CD4-positive, CD25-positive, alpha-beta regulatory T cell (primary cell): ENCODE data around the gene ZNF432. TPM values are rescaled to one million over a fixed set of nuclear protein-coding genes. Genes with fewer than 3 reads are reported as not detected.
"Not testable (repeated sequence)": the region's sequence is repeated elsewhere in the genome, so short reads cannot be mapped to it uniquely, and the experiment has no call there.

Experiments
- ATAC-seq, 2 donors: fragments of 150-1000 bp; cut with Tn5 transposase; one replicate each; pipeline ENCODE4 v1.10.0; 2021; ENCODE audit warnings: low read depth in 2 of 2, moderate number of reproducible peaks in 2 of 2, moderate library complexity in 1 of 2
- DNase-seq, 3 donors: peaks; one replicate each; pipeline versions ENCODE4 v3.0.0 to v3.0.0-alpha.2; 2012 to 2022; ENCODE audit warnings: mixed read lengths in 1 of 3
- H3K27ac ChIP-seq: one replicate; pipeline ENCODE4 v1.7.0; 2013; ENCODE audit warnings: mild to moderate bottlenecking, low read length; ENCODE audit not compliant: insufficient read depth, poor library complexity, severe bottlenecking
- H3K27me3 ChIP-seq: one replicate; pipeline ENCODE4 v1.7.0; 2013; ENCODE audit warnings: low read length; ENCODE audit not compliant: control insufficient read depth, insufficient read depth
- H3K36me3 ChIP-seq: one replicate; pipeline ENCODE4 v1.7.0; 2013; ENCODE audit warnings: mild to moderate bottlenecking, low read length, moderate library complexity; ENCODE audit not compliant: control insufficient read depth, insufficient read depth
- H3K4me1 ChIP-seq: 2 replicates; pipeline ENCODE4 v1.7.0; 2013; ENCODE audit warnings: mild to moderate bottlenecking, low read length; ENCODE audit not compliant: insufficient read depth, control insufficient read depth, poor library complexity, severe bottlenecking
- H3K4me3 ChIP-seq: one replicate; pipeline ENCODE4 v1.7.0; 2013; ENCODE audit warnings: low read depth, mild to moderate bottlenecking, low read length, moderate library complexity
- H3K9me3 ChIP-seq, 2 experiments: 1 replicate in 1 of 2; 2 replicates in 1 of 2; pipeline ENCODE4 v1.7.0; 2013; ENCODE audit warnings: low read length in 2 of 2, mild to moderate bottlenecking in 1 of 2, moderate library complexity in 1 of 2; ENCODE audit not compliant: control insufficient read depth in 2 of 2
- H3K27ac Mint-ChIP-seq, 3 donors: one replicate each; pipeline ENCODE4 v1.8.0; 2020 to 2022; ENCODE audit warnings: mild to moderate bottlenecking in 3 of 3, mixed read lengths in 3 of 3, moderate library complexity in 2 of 3
- H3K27me3 Mint-ChIP-seq: one replicate; pipeline ENCODE4 v1.8.0; 2022; ENCODE audit warnings: mild to moderate bottlenecking, mixed read lengths
- H3K36me3 Mint-ChIP-seq: one replicate; pipeline ENCODE4 v1.8.0; 2020; ENCODE audit warnings: mixed read lengths
- H3K4me1 Mint-ChIP-seq, 4 donors: one replicate each; pipeline ENCODE4 v1.8.0; 2020 to 2022; ENCODE audit warnings: mixed read lengths in 4 of 4, mild to moderate bottlenecking in 1 of 4
- H3K4me3 Mint-ChIP-seq, 4 donors: one replicate each; pipeline ENCODE4 v1.8.0; 2020 to 2022; ENCODE audit warnings: mild to moderate bottlenecking in 4 of 4, mixed read lengths in 4 of 4, moderate library complexity in 3 of 4
- H3K9me3 Mint-ChIP-seq, 7 donors: one replicate each; pipeline ENCODE4 v1.8.0; 2020 to 2022; ENCODE audit warnings: mixed read lengths in 7 of 7, mild to moderate bottlenecking in 3 of 7, moderate library complexity in 2 of 7
- polyA plus RNA-seq, 4 donors: library from polyadenylated mRNA; unstranded; fragments of 300-500 nt; fragmentation: Illumina TruSeq; gene quantifications; one replicate each; pipeline ENCODE4 v1.2.3, GENCODE V29; 2021
- total RNA-seq: library from RNA; stranded (reverse); gene quantifications from one replicate; pipeline ENCODE4 v1.2.3, GENCODE V29; 2022

Gene ZNF432
- total and polyA plus RNA-seq, 5 donors from 2014 or later: 2.5 to 16.8 (median 3.8) TPM

DNA sequence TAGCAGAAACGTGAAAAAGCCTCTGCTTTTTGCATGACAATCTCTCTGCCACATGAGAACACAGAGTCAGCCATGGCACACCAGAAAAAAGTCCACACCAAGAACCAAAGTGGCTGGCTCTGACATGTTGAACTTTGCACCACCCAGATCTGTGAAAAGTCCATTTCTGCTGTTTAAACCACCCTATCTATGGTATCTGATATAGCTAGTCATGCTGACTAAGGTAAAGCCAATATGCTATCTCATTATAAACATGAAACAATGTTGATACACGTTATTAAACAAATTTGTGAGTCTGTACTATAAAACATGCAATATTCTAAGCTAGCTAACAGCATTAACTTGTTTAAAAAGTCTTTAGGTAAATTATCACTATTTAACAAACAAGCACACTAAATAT, 21.0 kb upstream of the ZNF432 start:
- Mint-ChIP-seq H3K27me3 (no peaks in the 10 kb centered on the region), H3K27ac (no peak overlapping the region), H3K4me3 (no peak overlapping the region), H3K4me1 (peaks cover 0 to 11% (median 2%) of the 10 kb centered on the region in 4 donors), H3K36me3 (peaks cover 80% of the 10 kb centered on the region), H3K9me3 (peaks cover 6 to 92% (median 47%) of the 10 kb centered on the region in 7 donors)
- H3K4me1 ChIP-seq: no peaks in the 10 kb centered on the region
- peaks cover 82% of the 10 kb centered on the region for H3K36me3 ChIP-seq
- no peaks in the 10 kb centered on the region for H3K27me3 ChIP-seq
- DNase-seq: no peak
- peaks cover 88 to 100% of the 10 kb centered on the region in 2 experiments for H3K9me3 ChIP-seq
- ATAC-seq: no peak
- no peak overlapping the region for H3K27ac ChIP-seq
- no peak overlapping the region for H3K4me3 ChIP-seq

DNA sequence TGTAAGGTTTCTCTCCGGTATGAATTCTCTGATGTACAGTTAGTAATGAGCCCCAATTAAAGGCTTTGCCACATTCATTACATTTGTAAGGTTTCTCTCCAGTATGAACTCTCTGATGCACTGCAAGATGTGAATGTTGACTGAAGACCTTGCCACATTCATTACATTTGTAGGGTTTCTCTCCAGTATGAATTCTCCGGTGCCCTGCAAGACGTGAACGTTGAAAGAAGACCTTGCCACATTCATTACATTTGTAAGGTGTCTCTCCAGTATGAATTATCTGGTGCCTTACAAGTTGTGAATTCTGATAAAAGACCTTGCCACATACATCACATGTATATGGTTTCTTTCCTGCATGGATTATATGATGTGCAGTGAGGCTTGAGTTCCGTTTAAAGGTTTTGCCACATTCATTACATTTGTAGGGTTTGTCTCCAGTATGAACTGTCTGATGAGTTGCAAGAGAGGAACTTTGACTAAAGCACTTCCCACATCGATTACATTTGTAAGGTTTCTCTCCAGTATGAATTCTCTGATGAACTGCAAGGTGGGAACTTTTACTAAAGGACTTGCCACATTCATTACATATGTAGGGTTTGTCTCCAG, 17.7 kb upstream of the ZNF432 start:
- Histone ChIP-seq H3K27ac (no peak overlapping the region), H3K36me3 (peaks cover 49% of the 10 kb centered on the region), H3K27me3 (no peaks in the 10 kb centered on the region), H3K4me3 (peak overlapping the region; percentile 21), H3K9me3 (peaks cover 75 to 99% of the 10 kb centered on the region in 2 experiments), H3K4me1 (no peaks in the 10 kb centered on the region)
- ATAC-seq: no peak
- no peaks in the 10 kb centered on the region for H3K27me3 Mint-ChIP-seq
- peaks cover 56% of the 10 kb centered on the region for H3K36me3 Mint-ChIP-seq
- H3K9me3 Mint-ChIP-seq: peaks cover 7 to 88% (median 49%) of the 10 kb centered on the region in 7 donors
- peaks cover 0 to 7% (median under 1%) of the 10 kb centered on the region in 4 donors for H3K4me1 Mint-ChIP-seq
- H3K27ac Mint-ChIP-seq: no peak overlapping the region
- no peak overlapping the region for H3K4me3 Mint-ChIP-seq
- no peak for DNase-seq

DNA sequence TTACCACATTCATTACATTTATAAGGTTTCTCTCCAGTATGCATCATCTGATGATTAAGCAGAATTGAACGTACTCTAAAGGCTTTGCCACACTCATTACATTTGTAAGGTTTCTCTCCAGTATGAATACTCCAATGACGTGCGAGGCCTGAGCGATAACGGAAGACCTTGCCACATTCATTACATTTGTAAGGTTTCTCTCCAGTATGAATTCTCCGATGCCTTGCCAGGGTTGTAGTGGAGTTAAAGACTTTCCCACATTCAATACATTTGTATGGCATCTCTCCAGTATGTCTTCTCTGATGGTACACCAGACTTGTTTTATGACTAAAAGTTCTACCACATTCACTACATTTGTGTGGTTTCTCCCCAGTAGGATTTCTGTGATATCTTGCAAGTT, 16.8 kb upstream of the ZNF432 start:
- peaks cover 50% of the 10 kb centered on the region for H3K36me3 Mint-ChIP-seq
- no peak overlapping the region for H3K4me3 Mint-ChIP-seq
- peaks cover 74 to 99% of the 10 kb centered on the region in 2 experiments for H3K9me3 ChIP-seq
- no peaks in the 10 kb centered on the region for H3K27me3 Mint-ChIP-seq
- no peak overlapping the region for H3K27ac ChIP-seq
- peaks cover 0 to 88% (median 45%) of the 10 kb centered on the region in 7 donors for H3K9me3 Mint-ChIP-seq
- H3K27ac Mint-ChIP-seq: no peak overlapping the region
- no peaks in the 10 kb centered on the region for H3K4me1 ChIP-seq
- no peak overlapping the region for H3K4me3 ChIP-seq
- peaks cover 40% of the 10 kb centered on the region for H3K36me3 ChIP-seq
- H3K27me3 ChIP-seq: no peaks in the 10 kb centered on the region
- ATAC-seq (no peak), DNase-seq (no peak)
- H3K4me1 Mint-ChIP-seq: peaks cover 0 to 7% (median under 1%) of the 10 kb centered on the region in 4 donors

DNA sequence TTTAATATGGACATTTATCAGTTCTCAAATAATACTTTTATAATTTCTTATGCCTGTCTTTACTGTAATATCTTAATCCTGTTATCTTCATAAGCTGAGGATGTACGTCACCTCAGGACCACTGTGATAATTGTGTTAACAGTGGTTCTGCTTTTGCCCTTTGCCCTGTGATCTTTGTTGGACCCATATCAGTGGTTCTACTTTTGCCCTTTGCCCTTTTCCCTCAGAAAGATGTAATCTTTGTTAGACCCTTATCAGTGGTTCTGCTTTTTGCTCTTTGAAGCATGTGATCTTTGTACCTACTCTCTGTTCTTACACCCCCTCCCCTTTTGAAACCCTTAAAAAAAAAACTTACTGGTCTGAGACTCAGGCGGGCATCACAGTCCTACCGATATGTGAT, 7.8 kb upstream of the ZNF432 start:
- peaks cover 34% of the 10 kb centered on the region for H3K36me3 Mint-ChIP-seq

DNA sequence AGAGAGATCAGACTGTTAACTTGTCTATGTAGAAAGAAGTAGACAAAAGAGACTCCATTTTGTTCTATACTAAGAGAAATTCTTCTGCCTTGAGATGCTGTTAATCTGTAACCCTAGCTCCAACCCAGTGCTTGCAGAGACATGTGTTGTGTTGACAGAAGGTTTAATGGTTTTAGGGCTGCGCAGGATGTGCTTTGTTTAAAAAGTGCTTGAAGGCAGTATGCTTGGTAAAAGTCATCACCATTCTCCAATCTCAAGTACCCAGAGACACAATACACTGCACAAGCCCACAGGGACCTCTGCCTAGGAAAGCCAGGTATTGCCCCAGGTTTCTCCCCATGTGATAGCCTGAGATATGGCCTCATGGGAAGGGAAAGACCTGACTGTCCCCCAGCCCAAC, 3.1 kb upstream of the ZNF432 start:
- ATAC-seq, DNase-seq, H3K36me3 ChIP-seq, H3K27ac Mint-ChIP-seq, H3K4me1 ChIP-seq, H3K4me3 Mint-ChIP-seq, H3K27me3 Mint-ChIP-seq, H3K27ac ChIP-seq, H3K27me3 ChIP-seq, H3K4me3 ChIP-seq: not testable (repeated sequence)
- H3K36me3 Mint-ChIP-seq: peaks cover 31% of the 10 kb centered on the region
- peaks cover 0 to 56% (median 31%) of the 10 kb centered on the region in 7 donors for H3K9me3 Mint-ChIP-seq
- H3K9me3 ChIP-seq: peaks cover 26 to 38% of the 10 kb centered on the region in 2 experiments
- H3K4me1 Mint-ChIP-seq: peaks cover 0 to 30% (median 13%) of the 10 kb centered on the region in 4 donors

More for the DNA sequence above, 7.8 kb upstream of the ZNF432 start:
- H3K9me3 ChIP-seq: peaks cover 43 to 60% of the 10 kb centered on the region in 2 experiments
- H3K4me1 Mint-ChIP-seq, ATAC-seq, H3K36me3 ChIP-seq, H3K4me3 ChIP-seq, H3K27me3 ChIP-seq, H3K27ac Mint-ChIP-seq, DNase-seq, H3K4me3 Mint-ChIP-seq, H3K4me1 ChIP-seq, H3K27me3 Mint-ChIP-seq, H3K27ac ChIP-seq: not testable (repeated sequence)
- peaks cover 0 to 88% (median 45%) of the 10 kb centered on the region in 7 donors for H3K9me3 Mint-ChIP-seq

DNA sequence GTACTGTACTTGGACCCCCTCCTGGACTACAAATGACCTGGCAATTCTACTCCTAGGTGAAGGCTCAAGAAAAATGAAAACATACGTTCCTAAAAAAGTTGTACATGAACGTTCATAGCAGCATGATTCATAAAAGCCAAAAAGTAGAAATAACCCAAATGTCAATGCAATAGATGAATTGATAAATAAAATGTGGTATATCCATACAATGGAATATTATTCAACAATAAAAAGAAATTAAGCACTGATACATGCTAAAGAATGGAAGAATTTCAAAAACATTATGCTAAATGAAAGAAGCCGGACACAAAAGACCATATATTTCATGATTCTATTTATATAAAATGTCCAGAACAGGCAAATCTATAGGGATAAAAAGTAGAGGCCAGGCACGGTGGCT, 9.5 kb downstream of the ZNF432 start:
- Histone ChIP-seq H3K36me3 (peaks cover 87% of the 10 kb centered on the region), H3K4me1 (no peaks in the 10 kb centered on the region), H3K27ac (no peak overlapping the region), H3K4me3 (no peak overlapping the region), H3K9me3 (peaks cover 77 to 91% of the 10 kb centered on the region in 2 experiments), H3K27me3 (no peaks in the 10 kb centered on the region)
- Mint-ChIP-seq H3K27ac (no peak overlapping the region), H3K4me1 (no peaks in the 10 kb centered on the region), H3K9me3 (peaks cover 0 to 84% (median 49%) of the 10 kb centered on the region in 7 donors), H3K36me3 (peaks cover 84% of the 10 kb centered on the region), H3K4me3 (no peak overlapping the region), H3K27me3 (no peaks in the 10 kb centered on the region)
- ATAC-seq: no peak
- DNase-seq: no peak

DNA sequence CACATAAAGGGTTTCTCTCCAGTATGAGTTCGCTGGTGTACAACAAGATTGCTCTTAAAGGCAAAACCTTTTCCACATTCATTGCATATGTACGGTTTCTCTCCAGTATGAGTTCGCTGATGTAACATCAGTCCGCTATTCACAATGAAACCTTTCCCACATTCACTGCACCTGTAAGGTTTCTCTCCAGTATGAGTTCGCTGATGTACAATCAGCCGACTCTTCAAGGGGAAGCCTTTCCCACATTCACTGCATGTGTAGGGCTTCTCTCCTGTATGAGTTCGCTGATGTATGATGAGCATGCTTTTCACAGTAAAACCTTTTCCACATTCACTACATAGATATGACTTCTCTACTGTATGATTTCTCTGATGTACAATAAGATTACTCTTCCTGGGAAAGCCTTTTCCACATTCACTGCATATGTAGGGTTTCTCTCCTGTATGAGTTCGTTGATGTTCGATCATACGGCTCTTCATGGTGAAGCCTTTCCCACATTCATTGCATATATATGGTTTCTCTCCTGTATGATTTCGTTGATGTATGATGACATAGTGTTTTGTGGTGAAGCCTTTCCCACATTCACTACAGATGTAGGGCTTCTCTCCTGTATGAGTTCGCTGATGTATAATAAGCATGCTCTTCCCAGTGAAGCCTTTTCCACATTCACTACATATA, 14.4 kb downstream of the ZNF432 start:
- H3K27ac Mint-ChIP-seq: no peak overlapping the region
- Histone ChIP-seq H3K9me3 (peaks cover 87 to 96% of the 10 kb centered on the region in 2 experiments), H3K4me1 (no peaks in the 10 kb centered on the region), H3K27me3 (no peaks in the 10 kb centered on the region), H3K36me3 (peaks cover 47% of the 10 kb centered on the region), H3K27ac (no peak overlapping the region), H3K4me3 (no peak overlapping the region)
- no peaks in the 10 kb centered on the region for H3K4me1 Mint-ChIP-seq
- H3K36me3 Mint-ChIP-seq: peaks cover 42% of the 10 kb centered on the region
- no peak overlapping the region for H3K4me3 Mint-ChIP-seq
- no peak for DNase-seq
- peaks cover 0 to 81% (median 39%) of the 10 kb centered on the region in 7 donors for H3K9me3 Mint-ChIP-seq
- ATAC-seq: no peak
- no peaks in the 10 kb centered on the region for H3K27me3 Mint-ChIP-seq
